ENCODE results near the gene CCNT2.

GRCh38 chr2:134934641-134935040, 16.0 kb downstream of the CCNT2 start:
- no peak for TF ChIP-seq CTCF (IDR thresholded peaks at IDR 0.05; ENCODE audit: poor library complexity)
- no peak for TF ChIP-seq EZH2 (IDR thresholded peaks at IDR 0.05; ENCODE audit: borderline replicate concordance)
- no peak for TF ChIP-seq EZH2phosphoT487 (IDR thresholded peaks at IDR 0.05; ENCODE audit: low read depth, severe bottlenecking, unreplicated experiment)

All from hepatocyte (in vitro differentiated cells).